Pancreas (tissue), 10 donors: Measurements from ENCODE around the gene NR1H2. TPM values are rescaled to one million over a fixed set of nuclear protein-coding genes. Genes with fewer than 3 reads are reported as not detected.

Experiments
- ATAC-seq, 4 donors: fragments of 200-7000 bp; cut with Tn5 transposase; one replicate each; pipeline versions ENCODE4 v1.8.0 to v1.9.1; 2020; ENCODE audit warnings: mild to moderate bottlenecking in 4 of 4, moderate library complexity in 4 of 4
- DNase-seq, 6 donors: peaks; one replicate each; pipeline ENCODE4 v3.0.0-alpha.2; 2020
- FAIRE-seq: peaks from 2 replicates; lab custom pipeline; 2012; peaks lifted over from hg19 to GRCh38; lab: Jason Lieb, UNC
- H3K27ac ChIP-seq, 4 donors: fragments of 200-600 bp; sonication (generic); 1 replicate in 3 of 4; 2 replicates in 1 of 4; pipeline versions ENCODE4 v1.5.0 to v1.8.0; 2020
- H3K27me3 ChIP-seq, 4 donors: fragments of 200-600 bp; one replicate each; pipeline ENCODE4 v1.8.0; 2021
- H3K36me3 ChIP-seq, 3 donors: fragments of 200-600 bp; sonication (generic) in 1 of 3; one replicate each; pipeline versions ENCODE4 v1.5.0 to v1.8.0; 2020 to 2021
- H3K4me1 ChIP-seq, 3 donors: fragments of 200-600 bp; one replicate each; pipeline ENCODE4 v1.8.0; 2021
- H3K4me3 ChIP-seq, 4 donors: fragments of 200-600 bp; sonication (generic) in 2 of 4; one replicate each; pipeline versions ENCODE4 v1.5.0 to v1.8.0; 2020 to 2021
- H3K9me3 ChIP-seq, 4 donors: fragments of 200-600 bp; one replicate each; pipeline ENCODE4 v1.8.0; 2021
- CTCF ChIP-seq, 4 donors: fragments of 200-600 bp; sonication (generic) in 3 of 4; IDR thresholded peaks; one replicate each; pipeline versions ENCODE4 v1.5.0 to v1.8.0; 2021; ENCODE audit warnings: antibody characterized with exemption in 4 of 4
- WGBS, 2 donors: extraction: QIAGEN DNeasy Blood & Tissue Kit; methylation state at CpG; one replicate each; pipeline ENCODE4 v1.1.7; 2013; 5-methylcytosine and 5-hydroxymethylcytosine counted together
- intact Hi-C, 3 donors: fragments of 100-400 bp; cut with DNase I; formaldehyde crosslinking; loops; one replicate each; pipeline versions ENCODE4 v1.11.1 to v1.14.2; 2022
- polyA plus RNA-seq, 2 donors: library from polyadenylated mRNA; stranded (reverse); fragments of 200-250 nt; gene quantifications; one replicate each; pipeline ENCODE4 v1.2.3, GENCODE V29; 2013
- total RNA-seq, 6 donors: library from RNA; stranded (reverse); fragmentation: NEBNext Ultra II Directional in 4 of 6; extraction: Animal tissue kit (Norgen Biotek cat#: 25700) in 4 of 6; gene quantifications; one replicate each; pipeline versions ENCODE4 v1.2.1 to v1.2.4, GENCODE V29; 2021 to 2023
- donor health status: healthy with polysubstance abuse.
- donor health status: DM: no; HTN: no; CAD: no; lungs with moderate emphysema.
- donor health status: DM: no; HTN: no; CAD: no.
- donor health status: control.
- donor health status: control.
- donor health status: Bipolar disorder and iron deficiency.
- donor health status: DM: yes; HTN: yes; CAD: no.
- donor health status: DM: no; HTN: no; CAD: no.
- donor health status: DM: no; HTN: no; CAD: no.
- donor health status: DM: yes; HTN: yes; CAD: no.

NR1H2 gene
- total and polyA plus RNA-seq, 8 donors, result 20.5 to 46.5 (median 27.2) TPM

- Histone ChIP-seq H3K4me1 (no peaks in the 10 kb centered on the region), H3K36me3 (no peaks in the 10 kb centered on the region), H3K27ac (no peak overlapping the region), H3K4me3 (no peak overlapping the region), H3K9me3 (no peaks in the 10 kb centered on the region), H3K27me3 (no peaks in the 10 kb centered on the region)
- ATAC-seq (no peak), FAIRE-seq (no peak), DNase-seq (no peak)
- 63 to 66% methylated on average over 11 of the region's 11 CpGs for WGBS, 2 donors
- no peak for TF ChIP-seq CTCF (IDR thresholded peaks at IDR 0.05)
- intact Hi-C loops, result loop anchor here in 1 of 3 donors (5.0 kb wide), 1 partner anchor 99 kb away; no protein-coding TSS in a partner anchor
These were observed 13.4 kb upstream of the NR1H2 start for GRCh38 chr19:50362656-50363424.

- H3K27me3 ChIP-seq, result no peaks in the 10 kb centered on the region
- no peaks in the 10 kb centered on the region for H3K4me1 ChIP-seq
- intact Hi-C loops, result no loop called here
- no peak within 1 kb of the TSS for H3K27ac ChIP-seq
- no peaks in the 10 kb centered on the region for H3K9me3 ChIP-seq
- H3K36me3 ChIP-seq, result no peaks in the 10 kb centered on the region
- H3K4me3 ChIP-seq, result no peak within 1 kb of the TSS
- no peak for ATAC-seq
- no peak for DNase-seq
- no peak for TF ChIP-seq CTCF (IDR thresholded peaks at IDR 0.05)
- WGBS, 2 donors, result 76 to 78% methylated on average over 11 of the region's 11 CpGs
- FAIRE-seq, result no peak
These were observed 10.6 kb upstream of the NR1H2 start, which contains the start of gene NAPSA for GRCh38 chr19:50365434-50366306. NAPSA (minus strand) TSS chr19:50365639; CDS start chr19:50365621, 18 bp downstream.

- peak; percentile 94 to 98 (median 96) for ATAC-seq
- Histone ChIP-seq H3K27ac (peak overlapping the region; percentile 24 to 74 (median 68)), H3K4me3 (peak overlapping the region; percentile 47 to 83 (median 68)), H3K36me3 (no peaks in the 10 kb centered on the region), H3K4me1 (no peaks in the 10 kb centered on the region), H3K9me3 (no peaks in the 10 kb centered on the region), H3K27me3 (no peaks in the 10 kb centered on the region)
- WGBS, 2 donors, result 7 to 8% methylated on average over 34 of the region's 34 CpGs
- no peak for FAIRE-seq
- intact Hi-C loops, result no loop called here
- DNase-seq, result peak; percentile 79 to 90 (median 88)
- TF ChIP-seq CTCF (IDR thresholded peaks at IDR 0.05), result peak; percentile 71 to 85 (median 78)
These were observed 7.3 kb upstream of the NR1H2 start for GRCh38 chr19:50368649-50369570.

GRCh38 chr19:50371914-50372475, 4.3 kb upstream of the NR1H2 start:
- no peak for TF ChIP-seq CTCF (IDR thresholded peaks at IDR 0.05)
- H3K9me3 ChIP-seq, result no peaks in the 10 kb centered on the region
- H3K27me3 ChIP-seq, result no peaks in the 10 kb centered on the region
- no peak overlapping the region for H3K4me3 ChIP-seq
- no peaks in the 10 kb centered on the region for H3K4me1 ChIP-seq
- DNase-seq (no peak), ATAC-seq (no peak), FAIRE-seq (no peak)
- no peaks in the 10 kb centered on the region for H3K36me3 ChIP-seq
- no peak overlapping the region for H3K27ac ChIP-seq
- intact Hi-C loops, result loop anchor here in 1 of 3 donors (5.0 kb wide), 1 partner anchor 85 kb away; no protein-coding TSS in a partner anchor
- 75 to 84% methylated on average over 10 of the region's 10 CpGs for WGBS, 2 donors
